Activated T-helper 17 cell treated with anti-CD3 and anti-CD28 coated beads, Interleukin-2, amount 50 U/mL, for 72 hours (primary cell): ENCODE data around the gene EEF2KMT. TPM values are rescaled to one million over a fixed set of nuclear protein-coding genes. Genes with fewer than 3 reads are reported as not detected.
A peak's percentile ranks its signal among the peaks of the same experiment; 100 is the strongest.
"Not testable (repeated sequence)": the region's sequence is repeated elsewhere in the genome, so short reads cannot be mapped to it uniquely, and the experiment has no call there.

Experiments
- ATAC-seq: fragments of 150-1000 bp; cut with Tn5 transposase; replicated peaks from 2 replicates; pipeline ENCODE4 v1.10.0; 2021; ENCODE audit warnings: mild to moderate bottlenecking, moderate library complexity
- H3K27ac Mint-ChIP-seq: one replicate; pipeline ENCODE4 v1.8.0; 2022; ENCODE audit warnings: mixed read lengths
- H3K27me3 Mint-ChIP-seq: one replicate; pipeline ENCODE4 v1.8.0; 2022; ENCODE audit warnings: mixed read lengths
- H3K36me3 Mint-ChIP-seq: one replicate; pipeline ENCODE4 v1.8.0; 2022; ENCODE audit warnings: low read depth, mild to moderate bottlenecking, mixed read lengths
- H3K4me1 Mint-ChIP-seq: one replicate; pipeline ENCODE4 v1.8.0; 2022; ENCODE audit warnings: mixed read lengths
- H3K4me3 Mint-ChIP-seq: one replicate; pipeline ENCODE4 v1.8.0; 2022; ENCODE audit warnings: mild to moderate bottlenecking, mixed read lengths
- H3K9me3 Mint-ChIP-seq: one replicate; pipeline ENCODE4 v1.8.0; 2022; ENCODE audit warnings: mixed read lengths
- total RNA-seq, 2 donors: library from RNA; stranded (reverse); gene quantifications; one replicate each; pipeline ENCODE4 v1.2.3, GENCODE V29; 2022

EEF2KMT gene
- total RNA-seq, 2 donors from 2014 or later = 7.3 to 11.7 TPM

DNA sequence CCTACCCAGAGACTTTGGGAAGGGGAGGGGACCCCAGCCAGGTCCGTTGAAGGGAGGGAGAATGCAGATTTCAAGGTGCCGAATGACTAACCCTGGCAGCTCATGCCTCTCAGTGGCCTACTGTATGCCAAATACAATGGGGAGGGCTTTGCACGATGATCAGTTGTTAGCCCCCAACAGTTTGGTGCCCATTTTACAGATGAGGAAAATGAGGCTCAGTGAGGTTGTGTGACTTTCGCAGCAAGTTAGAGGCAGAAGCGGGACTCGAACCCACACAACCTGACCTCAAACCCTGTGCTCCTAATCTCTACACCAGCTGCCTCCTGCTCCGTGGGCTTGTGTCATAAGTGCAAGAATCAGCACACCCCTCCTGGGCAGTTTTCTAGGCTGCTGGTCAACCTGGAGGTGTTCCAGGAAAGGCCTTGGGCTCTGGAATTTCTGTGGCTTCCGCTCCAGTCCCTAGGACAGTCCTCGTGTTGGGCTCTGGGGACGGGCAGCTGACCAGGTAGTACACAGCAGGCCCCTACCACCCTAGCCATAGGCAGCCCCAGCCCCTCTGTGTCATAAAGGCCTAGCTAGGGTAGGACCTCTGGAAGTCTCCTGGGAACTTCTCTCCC is 52.0 kb downstream of the EEF2KMT start:
- Mint-ChIP-seq H3K4me3 (no peak overlapping the region), H3K4me1 (no peaks in the 10 kb centered on the region), H3K27ac (no peak overlapping the region), H3K27me3 (no peaks in the 10 kb centered on the region), H3K9me3 (no peaks in the 10 kb centered on the region), H3K36me3 (no peaks in the 10 kb centered on the region)
- no peak for ATAC-seq

DNA sequence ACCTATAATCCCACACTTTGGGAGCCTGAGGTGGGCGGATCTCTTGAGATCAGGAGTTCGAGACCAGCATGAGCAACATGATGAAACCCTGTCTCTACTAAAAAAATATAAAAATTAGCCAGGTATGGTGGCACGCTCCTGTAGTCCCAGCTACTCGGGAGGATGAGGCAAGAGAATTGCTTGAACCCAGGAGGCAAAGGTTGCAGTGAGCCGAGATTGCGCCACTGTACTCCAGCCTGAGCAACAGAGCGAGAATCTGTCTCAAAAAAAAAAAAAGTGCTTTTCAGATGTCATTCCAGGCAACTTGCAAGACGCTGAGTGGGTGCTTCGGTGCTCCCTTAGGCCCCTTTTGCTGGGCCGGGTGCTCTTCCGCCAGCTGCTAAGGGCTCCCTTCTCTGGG is 53.0 kb downstream of the EEF2KMT start:
- not testable (repeated sequence) for H3K9me3 Mint-ChIP-seq, H3K27me3 Mint-ChIP-seq

GRCh38 chr16:5044011-5044540 is 53.5 kb downstream of the EEF2KMT start:
- Mint-ChIP-seq H3K4me1 (no peaks in the 10 kb centered on the region), H3K9me3 (no peaks in the 10 kb centered on the region), H3K27ac (no peak overlapping the region), H3K36me3 (no peaks in the 10 kb centered on the region), H3K4me3 (no peak overlapping the region), H3K27me3 (no peaks in the 10 kb centered on the region)
- ATAC-seq = no peak

More for the DNA sequence above, 53.0 kb downstream of the EEF2KMT start:
- H3K4me1 Mint-ChIP-seq, H3K4me3 Mint-ChIP-seq, H3K36me3 Mint-ChIP-seq, H3K27ac Mint-ChIP-seq, ATAC-seq: not testable (repeated sequence)

DNA sequence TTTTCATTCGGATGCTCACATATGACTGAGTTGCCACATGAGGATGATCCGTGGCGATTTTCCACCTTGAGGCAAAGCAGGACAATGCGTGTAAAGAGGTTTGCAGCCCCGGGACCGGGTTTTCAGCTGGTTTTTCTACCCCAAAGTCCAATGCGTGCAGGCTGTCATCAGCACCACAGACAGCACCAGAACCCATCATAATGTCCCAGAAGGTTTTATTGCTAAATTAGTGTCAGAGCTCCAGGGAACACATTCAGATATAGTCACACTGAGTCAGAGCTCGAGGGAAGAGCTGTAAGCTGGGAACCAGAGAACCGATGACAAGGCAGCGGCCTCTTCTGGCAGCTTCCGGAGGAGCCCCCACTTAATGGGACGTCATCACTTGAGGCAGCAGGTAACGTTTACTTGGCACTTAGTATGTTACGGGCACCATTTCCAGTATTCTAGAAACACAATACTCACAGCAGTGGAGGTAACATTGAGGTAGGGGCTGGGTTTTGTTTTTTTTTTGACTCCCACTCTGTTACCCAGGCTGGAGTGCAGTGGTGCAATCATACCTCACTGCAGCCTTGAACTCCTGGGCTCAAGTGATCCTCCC is 54.9 kb downstream of the EEF2KMT start:
- H3K27ac Mint-ChIP-seq = no peak overlapping the region
- no peak overlapping the region for H3K4me3 Mint-ChIP-seq
- H3K27me3 Mint-ChIP-seq = no peaks in the 10 kb centered on the region
- no peaks in the 10 kb centered on the region for H3K36me3 Mint-ChIP-seq
- no peaks in the 10 kb centered on the region for H3K9me3 Mint-ChIP-seq
- ATAC-seq = no peak
- no peaks in the 10 kb centered on the region for H3K4me1 Mint-ChIP-seq

DNA sequence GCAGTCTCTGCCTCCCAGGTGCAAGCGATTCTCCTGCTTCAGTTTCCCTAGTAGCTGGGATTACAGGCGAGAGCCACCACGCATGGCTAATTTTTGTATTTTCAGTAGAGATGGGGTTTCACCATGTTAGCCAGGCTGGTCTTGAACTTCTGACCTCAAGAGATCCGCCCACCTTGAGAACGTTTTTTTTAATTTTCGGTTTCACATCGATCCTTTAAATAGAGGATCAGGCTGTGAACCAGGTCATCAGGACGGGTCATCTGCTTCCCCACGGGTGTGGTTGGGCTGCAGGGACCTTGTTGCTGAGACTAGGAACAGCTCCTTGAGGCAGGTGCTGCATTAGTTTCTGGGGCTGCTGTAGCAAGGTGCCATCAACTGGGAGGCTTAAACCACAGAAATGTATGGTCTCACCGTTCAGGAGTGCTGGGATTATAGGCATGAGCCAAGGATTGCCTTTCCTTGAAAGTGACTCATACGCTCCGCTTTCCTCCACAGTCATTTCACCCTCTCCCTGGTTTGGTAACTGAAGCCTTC is 55.9 kb downstream of the EEF2KMT start:
- no peaks in the 10 kb centered on the region for H3K9me3 Mint-ChIP-seq
- no peak overlapping the region for H3K4me3 Mint-ChIP-seq
- no peak overlapping the region for H3K27ac Mint-ChIP-seq
- H3K4me1 Mint-ChIP-seq = no peaks in the 10 kb centered on the region
- peak; percentile 21 for ATAC-seq
- no peaks in the 10 kb centered on the region for H3K36me3 Mint-ChIP-seq
- H3K27me3 Mint-ChIP-seq = no peaks in the 10 kb centered on the region

DNA sequence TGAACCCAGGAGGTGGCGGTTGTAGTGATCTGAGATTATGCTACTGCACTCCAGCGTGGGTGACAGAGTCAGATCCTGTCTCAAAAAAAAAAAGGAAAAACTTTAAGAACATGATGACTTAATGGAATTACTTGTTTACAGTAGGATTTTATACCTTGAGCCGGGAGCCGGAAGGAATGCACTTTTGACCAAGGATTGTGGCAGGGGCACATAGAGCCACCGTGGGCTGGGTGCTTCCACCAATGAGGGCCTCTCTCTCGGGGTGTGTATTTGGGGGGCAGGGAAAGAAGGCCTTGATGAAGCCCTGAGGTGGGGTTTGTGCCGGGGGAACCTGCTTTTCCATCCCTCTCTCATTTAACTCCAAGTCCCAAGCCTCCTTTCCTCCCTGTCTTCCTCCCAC is 57.1 kb downstream of the EEF2KMT start:
- Mint-ChIP-seq H3K36me3 (no peaks in the 10 kb centered on the region), H3K4me3 (no peak overlapping the region), H3K27ac (no peak overlapping the region), H3K27me3 (no peaks in the 10 kb centered on the region), H3K4me1 (no peaks in the 10 kb centered on the region), H3K9me3 (no peaks in the 10 kb centered on the region)
- ATAC-seq = no peak

GRCh38 chr16:5036228-5037156 is 61.1 kb downstream of the EEF2KMT start:
- Mint-ChIP-seq H3K4me1 (peaks cover 6% of the 10 kb centered on the region), H3K27me3 (no peaks in the 10 kb centered on the region), H3K4me3 (no peak overlapping the region), H3K36me3 (peaks cover 6% of the 10 kb centered on the region), H3K9me3 (no peaks in the 10 kb centered on the region), H3K27ac (no peak overlapping the region)
- no peak for ATAC-seq

- H3K27ac Mint-ChIP-seq = no peak overlapping the region
- H3K4me1 Mint-ChIP-seq = peaks cover 6% of the 10 kb centered on the region
- H3K36me3 Mint-ChIP-seq = peaks cover 6% of the 10 kb centered on the region
- no peaks in the 10 kb centered on the region for H3K27me3 Mint-ChIP-seq
- peak overlapping the region; percentile 18 for H3K4me3 Mint-ChIP-seq
- no peaks in the 10 kb centered on the region for H3K9me3 Mint-ChIP-seq
- ATAC-seq = no peak
Observed at GRCh38 chr16:5035909-5036227, 61.7 kb downstream of the EEF2KMT start.

Other genes with a start within 250 kb of the EEF2KMT start
- gene PPL, start 160.6 kb downstream of the EEF2KMT start, total RNA-seq = not detected
- gene SEC14L5, start 139.5 kb downstream of the EEF2KMT start, total RNA-seq = 1 to 10 TPM in 1 of 2 donors, under 1 TPM in 1; 0.61 to 1.0 TPM
- 10 to 100 TPM in 1 of 2 donors, 1 to 10 TPM in 1; 8.5 to 18.6 TPM for gene NAGPA, start 63.9 kb downstream of the EEF2KMT start, total RNA-seq
- gene C16orf89, start 31.8 kb downstream of the EEF2KMT start, total RNA-seq = not detected
- 10 to 100 TPM; 15.1 to 38.1 TPM for gene ALG1, start 26.0 kb downstream of the EEF2KMT start, total RNA-seq